A673 (cell line): Measurements from ENCODE around the gene SH3GL2.

ENCODE experiments used
- CTCF ChIP-seq: fragments of 300-800, 200-600 bp; sonication (generic); conservative IDR thresholded peaks from 2 replicates; pipeline ENCODE4 v1.5.1; 2017; ENCODE audit warnings: low read depth, mild to moderate bottlenecking, antibody characterized with exemption, low read length, moderate library complexity, mixed read lengths
- EZH2 ChIP-seq: fragments of 200-600 bp; sonication (generic); IDR thresholded peaks from 2 replicates; pipeline ENCODE4 v1.6.1; 2017; ENCODE audit warnings: borderline replicate concordance, low read depth, mild to moderate bottlenecking, mixed read lengths, antibody characterized with exemption, low read length; ENCODE audit not compliant: poor library complexity, severe bottlenecking

- TF ChIP-seq CTCF (no peak), EZH2 (no peak)
Observed at GRCh38 chr9:17613758-17614157, 34.9 kb downstream of the SH3GL2 start.
